SW 1271 (cell line): ENCODE results near the gene SLC7A1.

Experiments used
- DNase-seq, 2 experiments: peaks; one replicate each; lab custom pipeline; 2025; lab: John Stamatoyannopoulos, UW

The SLC7A1 gene

DNA sequence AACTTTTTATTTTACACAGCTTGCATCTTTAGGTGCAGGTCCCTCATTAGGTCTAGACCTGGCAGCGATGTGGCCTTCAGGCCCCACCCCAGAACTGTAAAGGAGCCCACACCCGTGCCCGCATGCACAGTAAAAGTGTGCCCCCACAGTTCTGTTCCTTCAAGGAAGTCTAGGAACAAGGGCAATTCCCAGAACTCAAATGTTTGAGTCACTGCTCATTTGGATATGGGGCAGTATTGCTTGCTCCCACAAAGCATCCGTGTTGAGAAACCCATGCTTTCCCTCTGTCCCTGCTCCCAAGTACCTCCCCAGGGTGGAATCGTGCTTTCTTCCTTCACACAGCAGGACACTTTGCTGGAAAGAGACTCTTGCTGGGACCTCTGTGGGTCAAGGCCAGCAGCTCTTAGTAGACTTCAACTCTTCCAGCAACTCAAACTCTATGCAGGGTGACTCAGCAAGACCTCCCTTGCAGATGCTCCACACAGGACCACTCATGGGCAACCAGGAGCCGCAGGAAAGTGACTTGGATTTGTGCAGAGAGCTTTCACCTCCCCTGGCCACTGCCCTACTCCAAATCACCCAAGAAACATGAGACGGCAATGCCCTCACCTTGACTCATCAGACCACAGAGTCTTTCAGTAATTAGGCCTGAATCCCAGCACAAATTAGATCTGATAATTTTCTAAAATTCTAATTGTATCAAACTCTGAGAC lies 12.3 kb downstream of the SLC7A1 start:
- no peak for DNase-seq

DNA sequence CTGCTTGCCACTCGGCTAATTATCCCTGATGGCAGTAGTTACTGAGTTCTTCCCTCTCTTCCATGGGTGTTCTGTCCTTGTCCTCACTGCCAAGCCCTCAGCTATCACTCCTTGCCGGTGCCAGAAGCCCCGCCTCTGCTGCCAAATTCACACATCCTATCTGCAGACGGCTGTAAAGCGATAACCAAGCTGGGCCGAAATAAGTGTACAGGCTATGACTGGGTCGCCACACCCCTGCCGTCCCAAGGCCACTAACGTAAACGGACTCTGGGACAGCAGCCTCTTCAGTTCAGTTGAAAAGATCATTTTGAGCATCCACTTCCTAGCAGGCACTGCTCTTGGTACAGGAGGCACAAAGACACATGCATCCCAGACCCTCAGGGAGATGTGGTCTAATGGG lies 13.3 kb downstream of the SLC7A1 start:
- DNase-seq = no peak

DNA sequence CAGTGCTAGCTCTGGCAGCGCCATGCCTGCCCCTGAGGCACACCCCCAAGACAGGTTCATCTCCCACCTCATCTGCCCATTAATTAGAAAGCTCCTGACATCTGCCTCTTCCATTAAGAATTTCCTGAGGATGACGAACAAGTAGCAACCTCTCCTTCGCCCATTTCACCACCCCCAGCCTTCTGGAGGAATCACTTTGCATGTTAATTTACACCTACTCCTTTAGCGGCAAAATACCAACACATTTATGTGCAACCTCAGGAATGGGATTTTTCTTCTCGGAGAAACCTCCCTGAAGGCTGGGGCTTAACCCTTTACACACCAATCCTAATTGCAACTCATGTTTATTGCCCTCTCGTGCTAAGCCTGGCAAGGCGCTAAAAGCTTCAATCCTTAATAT lies 13.8 kb downstream of the SLC7A1 start:
- no peak for DNase-seq

DNA sequence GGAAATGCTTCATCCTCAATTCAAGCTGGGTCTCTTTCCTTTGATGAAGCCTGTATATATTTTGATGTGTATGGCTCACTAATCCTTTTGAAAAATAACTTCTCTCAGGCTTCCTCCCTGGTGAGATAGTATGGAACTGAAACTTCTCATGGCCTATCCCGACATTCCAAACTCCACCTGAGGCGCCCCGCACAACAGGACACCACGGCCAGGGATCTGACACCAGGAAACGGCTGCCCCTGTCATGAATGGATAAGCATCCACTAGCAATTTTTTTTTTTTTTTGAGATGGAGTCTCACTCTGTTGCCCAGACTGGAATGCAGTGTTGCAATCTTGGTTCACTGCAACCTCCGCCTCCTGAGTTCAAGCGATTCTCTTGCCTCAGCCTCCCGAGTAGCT lies 16.4 kb downstream of the SLC7A1 start:
- no peak for DNase-seq

DNA sequence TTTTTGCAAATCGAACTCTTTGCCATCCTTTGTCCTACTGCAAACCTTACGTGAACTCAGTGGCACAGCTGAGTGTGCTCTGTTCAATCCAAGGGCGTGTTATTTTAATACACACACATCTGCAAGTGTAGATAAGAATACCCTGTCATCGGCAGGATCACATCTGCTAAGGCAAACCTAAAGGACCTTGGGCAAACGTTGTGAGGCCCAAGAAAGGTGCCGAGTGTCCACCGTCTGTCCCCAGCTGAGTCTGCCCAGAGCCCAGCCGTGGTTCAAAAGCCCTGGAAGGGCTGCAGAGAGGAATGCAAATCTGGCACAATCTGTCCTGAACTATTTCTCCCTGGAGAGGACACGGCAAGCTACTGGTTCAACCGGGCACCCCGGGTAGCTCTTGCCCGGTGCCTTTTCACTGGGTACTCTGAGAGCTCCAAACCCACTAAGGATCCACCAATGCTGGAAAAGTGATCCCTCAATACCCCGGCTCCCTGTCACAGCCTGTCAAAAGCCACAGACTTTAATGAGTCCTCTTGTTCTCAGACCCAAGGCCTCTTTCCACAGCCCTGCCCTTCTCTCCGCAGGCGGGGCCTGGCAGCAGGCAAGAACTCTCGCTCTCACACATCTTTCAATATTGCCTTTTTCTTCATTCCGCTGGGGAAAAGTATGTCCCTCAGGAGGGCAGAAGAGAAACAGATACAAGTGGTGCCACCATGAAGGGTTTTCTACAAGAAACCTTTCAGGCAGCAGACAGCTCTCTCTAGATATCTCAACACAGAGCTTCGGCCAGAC lies 17.0 kb downstream of the SLC7A1 start:
- no peak for DNase-seq

DNA sequence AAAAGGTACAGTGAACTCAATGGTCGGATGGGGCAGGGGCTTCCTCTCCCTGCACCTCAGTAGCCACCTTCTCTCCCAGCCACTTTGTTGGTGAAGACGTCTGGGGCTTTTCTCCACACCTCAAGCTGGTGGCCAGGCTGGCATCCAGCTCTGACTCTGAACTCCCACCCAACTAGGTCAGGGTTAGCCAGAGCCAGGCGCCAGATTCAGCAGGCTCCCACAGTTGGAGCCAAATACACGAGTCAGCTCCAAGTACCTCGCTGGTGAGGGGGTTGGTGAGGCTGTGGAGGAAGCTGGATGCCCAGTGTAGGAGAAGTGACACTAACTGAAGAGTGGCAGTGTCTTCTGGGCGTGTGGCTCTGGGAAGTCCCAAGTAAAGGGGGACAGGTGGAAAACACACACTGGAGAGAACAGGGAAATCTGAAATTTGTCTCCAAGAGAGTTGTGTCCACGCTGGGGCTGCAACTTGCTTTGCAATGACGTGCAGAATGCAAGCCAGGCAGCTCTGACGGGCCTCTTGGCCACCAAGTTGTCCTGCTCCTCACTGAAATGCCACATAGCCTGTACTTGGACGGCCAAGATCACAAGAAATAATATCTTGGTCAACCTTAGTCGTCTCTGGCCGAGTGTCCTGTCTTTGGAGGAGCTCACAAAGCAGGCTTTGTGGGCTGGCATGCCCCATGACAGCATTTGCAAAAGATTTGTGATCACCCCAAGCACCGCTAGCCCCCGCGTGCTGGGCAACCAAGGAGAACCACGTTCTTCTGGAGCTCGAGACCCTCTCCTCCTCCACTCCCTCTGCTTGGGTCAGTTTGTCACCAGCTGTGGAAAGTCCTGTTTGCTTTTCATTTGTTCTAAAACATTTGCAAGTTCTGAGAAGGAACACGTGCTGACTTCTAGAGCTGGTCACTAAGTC lies 18.1 kb downstream of the SLC7A1 start:
- DNase-seq = no peak

DNA sequence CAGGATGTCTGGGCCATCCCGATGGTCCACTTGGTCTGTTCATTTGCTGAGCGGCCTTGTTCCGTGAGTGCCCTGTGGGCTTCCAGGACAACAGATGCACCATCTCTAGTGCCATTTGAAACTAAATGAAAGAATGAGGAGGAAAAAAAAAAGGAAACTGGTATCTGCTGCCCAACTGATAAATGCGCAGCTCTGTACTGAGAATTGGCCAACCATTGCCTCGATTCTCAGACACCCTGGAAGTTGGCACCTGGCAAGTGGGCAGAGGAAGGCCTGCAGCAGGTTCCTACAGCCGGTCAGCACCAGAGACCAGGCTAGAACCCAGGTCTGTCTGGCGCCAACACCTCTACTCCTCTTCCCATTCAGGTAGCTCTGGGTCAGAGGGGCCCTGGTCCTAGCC lies 18.9 kb downstream of the SLC7A1 start:
- DNase-seq = no peak

DNA sequence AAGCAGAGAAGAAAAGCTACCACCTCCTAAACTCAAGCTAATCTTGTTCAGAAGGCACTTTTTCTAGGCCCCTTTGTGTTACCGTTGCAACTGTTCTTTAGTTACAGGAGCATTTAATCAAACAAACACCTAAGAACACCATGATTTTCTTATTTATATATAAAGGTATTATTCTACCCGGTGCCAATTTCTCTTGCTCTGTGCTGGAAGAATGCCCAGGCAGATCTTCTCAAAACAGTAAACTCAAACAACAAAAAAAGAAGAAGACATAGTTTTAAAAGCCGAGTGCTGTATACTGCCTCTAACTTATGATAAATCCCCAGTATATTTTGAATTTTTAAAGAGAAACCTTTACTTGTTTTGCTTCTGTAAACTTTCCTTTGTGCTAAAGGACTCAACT lies 20.4 kb downstream of the SLC7A1 start:
- DNase-seq = no peak

DNA sequence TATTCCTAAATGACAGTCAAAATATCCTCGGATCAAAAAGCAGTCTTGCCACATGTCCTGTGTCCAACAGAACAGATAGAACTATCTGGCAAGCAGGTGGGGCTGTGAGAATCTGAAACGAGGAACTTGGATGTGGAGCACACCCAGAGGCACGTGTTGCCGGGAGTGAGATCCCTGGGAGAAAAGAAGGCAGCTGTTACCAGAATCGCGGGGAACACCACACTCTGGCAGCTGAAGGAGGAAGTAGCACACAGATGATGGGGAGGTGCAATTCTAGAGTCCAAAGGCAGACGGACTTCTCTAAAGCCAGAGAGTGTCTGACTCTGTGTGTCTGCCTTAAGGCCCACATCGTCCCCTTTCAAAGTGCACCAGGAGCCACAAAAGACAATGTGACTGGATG lies 22.3 kb downstream of the SLC7A1 start:
- no peak for DNase-seq

DNA sequence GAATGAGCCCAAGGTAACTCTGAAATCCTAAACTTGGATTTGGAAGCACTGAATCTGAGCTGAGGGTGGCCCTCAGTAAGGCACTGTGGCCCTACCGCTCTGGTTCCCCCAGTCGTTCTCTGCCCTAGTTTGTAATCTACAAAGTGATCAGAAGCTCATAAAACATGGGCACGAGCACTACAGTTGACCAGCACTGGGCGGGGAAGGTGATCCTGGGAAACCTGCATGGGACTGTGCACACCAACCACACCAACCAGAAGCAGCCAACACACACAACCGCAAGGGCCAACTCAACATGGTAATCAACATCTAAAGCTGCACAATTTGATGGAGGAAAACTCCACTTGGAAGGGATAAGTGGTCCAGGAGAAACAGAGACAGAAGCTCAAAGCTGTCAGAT lies 22.9 kb downstream of the SLC7A1 start:
- no peak for DNase-seq

DNA sequence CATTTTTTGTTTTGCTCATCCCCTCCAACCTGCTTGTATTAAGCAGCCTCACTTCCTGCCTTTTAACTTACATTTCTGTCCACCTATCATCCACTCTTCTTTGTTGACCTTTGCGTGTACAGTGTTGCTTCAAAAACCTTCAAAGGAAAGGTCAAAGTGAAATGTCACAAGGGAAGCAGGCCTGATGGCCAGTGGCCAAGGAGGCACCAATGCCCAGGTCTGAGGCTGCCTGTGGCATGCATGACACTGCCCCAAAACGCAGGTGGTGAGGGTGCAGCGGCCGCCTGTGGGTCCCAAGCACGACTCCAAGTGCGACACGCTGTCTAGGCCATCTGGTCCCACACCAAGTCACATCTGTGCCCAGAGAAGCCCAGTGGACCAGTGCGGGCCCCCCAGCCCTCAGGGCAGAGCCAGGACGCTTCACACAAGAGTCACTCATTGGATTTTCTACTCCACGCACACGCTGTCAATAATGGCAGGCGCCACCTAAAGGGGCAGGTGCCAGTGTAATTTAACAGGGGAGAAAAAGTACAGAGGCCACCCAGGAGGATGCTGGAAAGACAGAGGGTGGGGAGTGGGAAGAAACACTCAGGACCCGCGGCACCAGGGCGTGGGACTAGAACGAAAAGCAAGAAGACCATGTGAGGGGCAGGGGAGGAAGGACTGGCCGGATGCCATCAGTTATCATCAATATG lies 23.5 kb downstream of the SLC7A1 start:
- DNase-seq = no peak

DNA sequence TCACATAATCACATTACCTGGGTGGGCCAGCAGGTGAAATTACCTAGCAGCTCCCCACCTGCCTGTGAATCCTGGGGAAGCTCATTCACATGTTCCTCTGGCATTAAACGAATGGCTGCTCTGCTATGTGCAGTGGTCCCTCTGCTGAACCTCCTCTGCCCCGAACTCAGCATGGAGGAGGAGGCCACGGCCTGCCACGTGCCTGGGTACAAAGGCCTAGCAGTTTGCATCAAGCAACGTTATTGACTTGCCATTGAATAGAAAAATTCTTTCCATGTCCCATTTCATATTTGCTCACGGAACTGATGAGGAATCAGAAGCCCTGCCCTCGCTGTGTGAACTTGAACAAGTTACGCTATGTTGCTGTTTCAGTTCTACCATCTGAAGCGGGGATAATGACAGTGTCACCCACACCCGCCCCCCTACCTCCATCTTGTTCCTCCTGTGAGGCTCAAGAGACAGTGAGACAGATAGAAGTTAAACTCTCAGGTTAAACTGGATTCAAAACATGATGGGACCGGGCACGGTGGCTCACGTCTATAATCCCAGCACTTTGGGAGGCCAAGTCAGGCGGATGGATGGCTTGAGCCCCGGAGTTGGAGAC lies 25.3 kb downstream of the SLC7A1 start:
- no peak for DNase-seq

DNA sequence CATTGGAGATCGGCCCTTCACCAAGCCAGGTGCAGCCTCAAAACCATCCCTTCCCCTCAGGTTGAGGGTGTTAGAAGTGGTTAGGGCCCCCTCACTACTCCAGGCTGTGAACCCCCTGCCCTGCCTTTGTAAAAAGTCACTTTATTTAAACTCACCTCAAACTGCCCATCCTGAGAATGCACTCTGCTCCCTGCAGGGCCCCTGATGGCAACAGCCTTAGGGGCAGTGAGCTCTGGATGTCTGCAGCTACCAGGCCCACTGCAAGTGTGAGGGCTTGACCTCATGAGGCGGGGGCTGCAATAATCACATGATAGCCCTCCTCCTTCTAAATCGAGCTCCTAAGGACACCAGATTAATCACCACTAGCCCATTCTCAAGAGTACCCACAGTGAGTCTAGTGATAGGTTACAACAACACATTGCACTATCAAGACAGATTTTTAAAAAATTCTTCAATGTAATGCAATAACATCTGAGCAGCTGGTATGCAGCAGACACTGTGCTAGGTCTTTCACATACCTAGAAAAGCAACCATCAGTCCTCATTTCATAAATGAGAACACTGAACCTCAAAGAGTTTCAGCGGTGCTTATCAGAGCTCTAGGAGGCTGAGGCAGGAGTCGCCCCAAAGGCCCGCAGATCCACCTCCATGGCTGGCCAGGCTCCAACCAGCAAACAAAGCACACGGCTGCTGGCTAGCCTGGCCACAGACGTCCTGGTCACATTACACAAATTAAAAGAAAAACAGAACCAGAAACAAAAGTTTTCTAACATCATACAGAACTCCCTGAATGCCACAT lies 26.0 kb downstream of the SLC7A1 start:
- no peak for DNase-seq

DNA sequence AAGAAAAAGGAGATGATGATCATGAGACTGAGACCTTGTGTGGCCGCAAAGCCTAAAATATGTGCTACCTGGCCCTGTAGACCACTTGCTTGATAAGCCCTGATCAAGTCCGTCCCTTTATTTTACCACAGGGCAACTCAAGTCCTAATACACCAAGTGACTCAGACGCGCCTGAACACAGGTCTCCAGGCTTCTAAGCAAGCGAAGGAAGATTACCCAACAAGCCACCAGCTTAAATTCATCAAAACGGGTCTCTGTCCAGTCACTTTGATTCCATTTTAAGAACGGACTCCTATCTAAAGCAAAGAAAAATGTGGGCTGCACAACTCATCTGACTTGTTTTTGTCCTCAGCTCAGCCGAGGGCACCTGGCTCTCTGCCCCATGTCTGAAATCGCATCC lies 26.8 kb downstream of the SLC7A1 start:
- DNase-seq = no peak

DNA sequence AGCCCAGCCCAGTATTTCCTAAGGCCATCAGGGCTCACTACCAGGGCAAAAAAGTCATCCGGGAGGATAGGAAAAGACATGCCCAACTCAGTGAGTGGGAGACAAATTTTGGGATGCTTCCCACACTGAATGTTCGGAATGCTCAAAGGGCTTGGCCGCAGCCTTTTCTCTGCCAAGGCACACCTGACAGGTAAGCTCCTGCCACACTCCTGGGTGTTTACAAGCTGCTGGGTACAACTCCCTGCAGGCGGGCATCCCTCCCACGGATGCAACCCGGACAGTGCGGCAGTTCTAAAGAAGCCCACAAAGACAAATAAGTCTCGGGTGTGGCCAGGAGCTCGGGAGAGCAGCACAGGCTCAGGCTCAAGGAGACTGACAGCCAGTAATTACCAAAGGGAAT lies 28.1 kb downstream of the SLC7A1 start:
- no peak for DNase-seq

DNA sequence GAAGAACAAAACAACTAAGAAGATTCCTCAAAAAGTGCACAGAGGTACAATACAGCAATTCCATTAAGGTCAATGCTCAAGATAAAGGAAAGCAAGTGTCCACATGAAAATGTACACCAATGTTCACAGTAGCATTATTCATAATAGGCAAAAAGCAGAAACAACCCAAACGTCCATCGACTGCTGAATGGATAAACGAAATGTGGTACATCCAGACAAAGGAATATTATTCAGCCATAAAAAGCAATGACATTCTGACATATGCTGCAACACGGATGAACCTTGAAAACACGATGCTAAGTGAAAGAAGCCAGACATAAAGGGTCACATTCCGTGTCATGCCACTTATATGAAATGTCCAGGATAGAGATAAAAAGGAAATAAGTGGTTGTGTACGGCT lies 29.3 kb downstream of the SLC7A1 start:
- DNase-seq = no peak

DNA sequence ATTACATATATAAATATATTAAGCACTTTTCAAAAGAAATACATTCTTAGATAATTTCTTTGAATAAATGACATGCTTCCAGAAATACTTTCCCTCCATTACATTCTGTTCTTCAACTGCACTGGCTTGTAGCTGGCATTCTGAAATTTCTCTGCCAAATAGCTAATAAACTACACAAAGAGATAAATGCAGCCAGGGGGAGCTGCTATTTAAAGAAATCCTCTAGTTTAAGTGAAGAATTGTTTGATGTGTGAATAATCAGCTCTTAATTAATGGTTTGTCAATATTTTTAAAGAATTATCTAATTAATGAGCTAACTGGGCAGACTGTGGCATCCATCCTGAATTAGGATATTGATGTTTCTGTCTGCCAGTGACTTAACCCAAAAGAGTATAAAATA lies 30.7 kb downstream of the SLC7A1 start:
- no peak for DNase-seq

DNA sequence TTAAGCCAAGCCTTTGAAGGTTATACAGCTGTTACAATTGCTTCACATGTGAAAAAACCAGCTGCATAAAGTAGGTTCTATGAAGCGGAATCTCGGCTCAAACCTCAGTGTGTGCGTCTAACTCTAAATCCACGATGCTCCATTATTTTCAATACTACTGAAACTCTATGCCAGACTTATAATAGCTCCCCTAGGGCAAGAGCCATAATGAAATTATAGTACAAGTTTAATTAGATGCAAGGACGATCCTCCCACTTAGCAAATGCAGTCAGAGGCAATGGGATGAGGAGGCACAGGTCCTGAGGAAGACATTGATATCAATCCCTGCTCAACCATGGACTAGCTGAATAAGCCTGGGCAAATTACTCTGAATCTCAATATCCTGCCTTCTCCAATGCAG lies 31.1 kb downstream of the SLC7A1 start:
- no peak for DNase-seq

DNA sequence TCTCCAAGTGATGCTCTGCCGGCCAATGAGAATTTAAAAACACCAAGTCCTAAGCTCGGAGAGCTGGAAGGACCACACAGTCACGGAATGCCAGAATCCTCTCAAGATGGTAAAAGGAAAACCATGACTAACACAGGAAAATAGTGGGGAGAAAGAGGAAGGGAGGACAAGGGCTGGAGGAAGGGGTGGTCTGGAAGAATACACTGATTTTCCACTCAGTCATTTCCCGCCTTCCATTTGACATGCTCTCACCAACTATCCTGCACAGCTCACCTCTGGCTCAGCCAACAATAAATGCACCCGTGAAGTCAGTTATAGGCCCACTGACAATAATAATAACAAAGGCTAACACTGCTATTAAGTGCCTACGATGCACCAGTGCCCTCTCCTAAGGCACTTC lies 31.5 kb downstream of the SLC7A1 start:
- no peak for DNase-seq

DNA sequence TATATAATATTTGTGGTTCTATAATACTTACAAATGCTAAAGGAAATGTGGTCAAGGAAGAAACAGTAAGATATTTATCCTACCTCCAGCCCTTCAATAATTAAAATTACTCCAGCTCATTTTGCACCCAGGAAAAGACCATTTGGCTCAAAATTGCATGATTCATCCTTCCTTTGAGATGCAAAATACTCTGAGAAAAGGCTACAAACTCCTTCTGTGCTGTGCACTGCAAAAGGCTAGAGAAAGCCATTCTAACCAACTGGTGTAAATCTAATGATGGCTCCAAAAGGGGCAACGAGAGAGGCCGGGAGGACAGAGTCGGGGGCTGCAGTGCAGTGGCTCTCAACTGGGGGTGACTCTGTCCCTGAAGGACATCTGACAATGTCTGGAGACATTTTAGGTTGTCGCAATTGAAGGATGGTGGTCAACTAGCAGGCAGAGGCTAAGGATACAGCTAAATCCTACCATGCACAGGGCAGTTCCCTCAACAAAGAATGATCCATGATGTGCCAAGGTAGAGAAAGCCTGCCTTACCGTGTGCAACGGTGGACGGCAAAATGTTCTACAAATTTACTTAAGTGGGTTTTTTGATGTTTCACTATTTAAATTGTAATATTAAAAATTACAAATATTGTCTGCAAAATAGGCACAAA lies 32.6 kb downstream of the SLC7A1 start:
- no peak for DNase-seq
